HG03045 (cell line): ENCODE measurements around the gene PDCD7.
"Not testable (repeated sequence)": the region's sequence is repeated elsewhere in the genome, so short reads cannot be mapped to it uniquely, and the experiment has no call there.

Experiments used
- ATAC-seq: cut with Tn5 transposase; IDR thresholded peaks from one replicate; pipeline ENCODE4 v1.9.1; 2021; ENCODE audit warnings: mild to moderate bottlenecking, moderate library complexity; ENCODE audit not compliant: unreplicated experiment

The PDCD7 gene

GRCh38 chr15:65076486-65077290, 56.9 kb downstream of the PDCD7 start, which contains the start of gene KBTBD13:
Gene KBTBD13 (plus strand): TSS chr15:65076746. CDS start chr15:65076816, 70 bp downstream.
- no peak for ATAC-seq

- not testable (repeated sequence) for ATAC-seq
Measured at GRCh38 chr15:65075607-65076395, 57.8 kb downstream of the PDCD7 start.

- not testable (repeated sequence) for ATAC-seq
Measured at GRCh38 chr15:65074946-65075345, 58.7 kb downstream of the PDCD7 start.

GRCh38 chr15:65072617-65073016, 61.0 kb downstream of the PDCD7 start:
- ATAC-seq, result no peak

GRCh38 chr15:65072027-65072426, 61.6 kb downstream of the PDCD7 start:
- no peak for ATAC-seq

GRCh38 chr15:65071381-65071811, 62.2 kb downstream of the PDCD7 start:
- no peak for ATAC-seq

GRCh38 chr15:65069779-65070546, 63.6 kb downstream of the PDCD7 start:
- no peak for ATAC-seq

- no peak for ATAC-seq
Measured at GRCh38 chr15:65069179-65069578, 64.4 kb downstream of the PDCD7 start.

- ATAC-seq, result no peak
Measured at GRCh38 chr15:65068403-65068788, 65.2 kb downstream of the PDCD7 start.

GRCh38 chr15:65067645-65068402, 65.8 kb downstream of the PDCD7 start, which contains the start of gene RASL12:
Gene RASL12 (minus strand): TSS chr15:65067991. CDS start chr15:65067835, 156 bp downstream.
- ATAC-seq, result no peak
